NCI-H1694 (cell line): ENCODE measurements around the gene ACADS.
"Not testable (repeated sequence)": the region's sequence is repeated elsewhere in the genome, so short reads cannot be mapped to it uniquely, and the experiment has no call there.

Experiments used
- DNase-seq: peaks from one replicate; lab custom pipeline; 2025; lab: John Stamatoyannopoulos, UW

Gene ACADS

GRCh38 chr12:120726961-120727360, 1.3 kb downstream of the ACADS start:
- no peak for DNase-seq

- not testable (repeated sequence) for DNase-seq
Observed at GRCh38 chr12:120732198-120732597, 6.6 kb downstream of the ACADS start.

- DNase-seq = no peak
Observed at GRCh38 chr12:120733574-120733973, 7.9 kb downstream of the ACADS start.

- no peak for DNase-seq
Observed at GRCh38 chr12:120734210-120734609, 8.6 kb downstream of the ACADS start.

GRCh38 chr12:120735181-120735580, 9.6 kb downstream of the ACADS start:
- DNase-seq = no peak

- DNase-seq = no peak
Observed at GRCh38 chr12:120736404-120737331, 11.0 kb downstream of the ACADS start.

GRCh38 chr12:120737557-120738251, 12.1 kb downstream of the ACADS start:
- DNase-seq = no peak

GRCh38 chr12:120738252-120739030, 12.8 kb downstream of the ACADS start:
- DNase-seq = no peak

GRCh38 chr12:120739031-120739762, 13.6 kb downstream of the ACADS start:
- no peak for DNase-seq

- DNase-seq = no peak
Observed at GRCh38 chr12:120739821-120740613, 14.4 kb downstream of the ACADS start.

- no peak for DNase-seq
Observed at GRCh38 chr12:120740871-120741270, 15.2 kb downstream of the ACADS start.

GRCh38 chr12:120741476-120742421, 16.1 kb downstream of the ACADS start:
- no peak for DNase-seq

- DNase-seq = no peak
Observed at GRCh38 chr12:120744922-120745493, 19.4 kb downstream of the ACADS start.

- DNase-seq = no peak
Observed at GRCh38 chr12:120748242-120748641, 22.6 kb downstream of the ACADS start.

GRCh38 chr12:120749256-120749655, 23.6 kb downstream of the ACADS start:
- no peak for DNase-seq

GRCh38 chr12:120750806-120751205, 25.2 kb downstream of the ACADS start:
- no peak for DNase-seq

- DNase-seq = no peak
Observed at GRCh38 chr12:120751389-120751788, 25.8 kb downstream of the ACADS start.

GRCh38 chr12:120754792-120755191, 29.2 kb downstream of the ACADS start:
- no peak for DNase-seq

GRCh38 chr12:120755269-120755668, 29.6 kb downstream of the ACADS start:
- DNase-seq = no peak
